Vagina (tissue), 2 donors: ENCODE results near the gene CDX1. TPM values are rescaled to one million over a fixed set of nuclear protein-coding genes. Genes with fewer than 3 reads are reported as not detected.

Experiments used
- DNase-seq, 2 donors: peaks; one replicate each; pipeline ENCODE4 v3.0.0-alpha.2; 2017; ENCODE audit errors: extremely low spot score in 2 of 2
- H3K27ac ChIP-seq: fragments of 200-600 bp; sonication (generic); one replicate; pipeline ENCODE4 v1.5.1; 2019
- H3K27me3 ChIP-seq: fragments of 200-600 bp; sonication (generic); one replicate; pipeline ENCODE4 v1.5.1; 2019
- H3K36me3 ChIP-seq, 2 donors: fragments of 200-600 bp; sonication (generic); one replicate each; pipeline ENCODE4 v1.5.1; 2017 to 2019
- H3K4me1 ChIP-seq: fragments of 200-600 bp; sonication (generic); one replicate; pipeline ENCODE4 v1.5.1; 2019
- H3K4me3 ChIP-seq, 2 donors: fragments of 200-600 bp; sonication (generic); 1 replicate in 1 of 2; 2 replicates in 1 of 2; pipeline ENCODE4 v1.5.1; 2016 to 2019
- H3K9me3 ChIP-seq: fragments of 200-600 bp; sonication (generic); one replicate; pipeline ENCODE4 v1.5.1; 2019
- CTCF ChIP-seq, 3 experiments: fragments of 450-650 bp in 2 of 3; fragments of 200-600 bp in 1 of 3; sonication (generic) in 1 of 3; IDR thresholded peaks; one replicate each; pipeline ENCODE4 v1.5.1; 2017 to 2019; ENCODE audit warnings: antibody characterized with exemption in 3 of 3, mild to moderate bottlenecking in 2 of 3, moderate library complexity in 2 of 3
- POLR2A ChIP-seq, 2 donors: fragments of 450-650 bp; IDR thresholded peaks; one replicate each; pipeline ENCODE4 v1.6.1; 2017; ENCODE audit warnings: antibody characterized with exemption in 2 of 2, mild to moderate bottlenecking in 2 of 2, moderate library complexity in 2 of 2
- POLR2AphosphoS5 ChIP-seq, 2 donors: sonication (generic); formaldehyde crosslinking; IDR thresholded peaks; one replicate each; pipeline ENCODE4 v1.9.0; 2017; ENCODE audit warnings: antibody characterized with exemption in 2 of 2, mild to moderate bottlenecking in 2 of 2, low read depth in 1 of 2; ENCODE audit not compliant: insufficient read depth in 1 of 2
- intact Hi-C: fragments of 100-400 bp; cut with DNase I; formaldehyde crosslinking; loops from one replicate; pipeline ENCODE4 v1.15.1; 2023
- total RNA-seq: library from RNA; depleted of rRNA; stranded (reverse); fragments of >200 nt; gene quantifications from one replicate; pipeline ENCODE4 v1.2.3, GENCODE V29; 2016

CDX1 gene
- total RNA-seq, 1 donor from 2014 or later, result not detected

DNA sequence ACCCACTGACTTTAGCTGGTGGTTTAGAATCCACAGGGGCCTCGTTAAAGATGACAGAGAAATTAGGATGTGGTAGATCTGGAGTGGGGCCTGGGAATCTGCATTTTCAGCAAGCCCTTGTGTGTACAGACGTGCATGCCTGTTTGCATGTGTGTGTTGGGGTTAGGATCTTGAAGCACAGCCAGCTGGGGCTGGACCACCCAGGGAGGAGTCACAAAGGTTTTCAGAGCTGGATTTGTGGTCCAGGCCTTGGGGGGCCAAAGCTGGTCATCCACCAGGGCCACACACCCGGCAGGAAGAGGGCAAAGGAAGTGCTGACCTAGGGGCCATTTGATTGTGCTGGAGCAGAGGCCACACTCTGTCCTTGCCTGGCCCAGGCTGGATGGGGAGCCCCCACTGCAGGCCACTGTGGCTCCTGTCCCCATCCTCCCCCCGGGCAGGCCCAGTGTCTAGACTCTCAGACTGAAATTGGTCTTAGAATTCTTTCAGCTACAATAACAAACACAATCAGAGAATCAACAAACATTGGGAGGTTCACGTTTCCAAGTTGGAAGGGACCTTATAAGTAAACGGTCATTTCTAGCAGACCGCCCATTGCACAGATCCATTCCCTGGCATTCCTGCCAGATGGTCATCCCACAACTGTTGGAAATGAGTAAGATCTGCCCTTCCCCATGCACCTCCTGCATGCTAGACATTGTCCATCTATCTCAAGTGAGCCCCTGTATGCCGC, 10.3 kb downstream of the CDX1 start:
- Histone ChIP-seq H3K4me3 (no peak overlapping the region), H3K4me1 (peaks cover 48% of the 10 kb centered on the region), H3K27ac (peak overlapping the region; percentile 90), H3K27me3 (no peaks in the 10 kb centered on the region), H3K36me3 (no peaks in the 10 kb centered on the region), H3K9me3 (no peaks in the 10 kb centered on the region)
- no peak for DNase-seq
- TF ChIP-seq CTCF (IDR thresholded peaks at IDR 0.05) (no peak), POLR2A (IDR thresholded peaks at IDR 0.05) (no peak), POLR2AphosphoS5 (IDR thresholded peaks at IDR 0.05; ENCODE audit: insufficient read depth in 1 of 2, low read depth in 1 of 2) (no peak)
- intact Hi-C loops, result no loop called here

GRCh38 chr5:150177721-150178120, 11.1 kb downstream of the CDX1 start:
- no peaks in the 10 kb centered on the region for H3K36me3 ChIP-seq
- peaks cover 56% of the 10 kb centered on the region for H3K4me1 ChIP-seq
- no peak for DNase-seq
- H3K9me3 ChIP-seq, result no peaks in the 10 kb centered on the region
- intact Hi-C loops, result no loop called here
- peak overlapping the region; percentile 90 for H3K27ac ChIP-seq
- no peak overlapping the region for H3K4me3 ChIP-seq
- no peak for TF ChIP-seq CTCF (IDR thresholded peaks at IDR 0.05)
- TF ChIP-seq POLR2A (IDR thresholded peaks at IDR 0.05), result no peak
- TF ChIP-seq POLR2AphosphoS5 (IDR thresholded peaks at IDR 0.05; ENCODE audit: insufficient read depth in 1 of 2, low read depth in 1 of 2), result no peak
- no peaks in the 10 kb centered on the region for H3K27me3 ChIP-seq

GRCh38 chr5:150178262-150178661, 11.7 kb downstream of the CDX1 start:
- Histone ChIP-seq H3K27ac (peak overlapping the region; percentile 90), H3K4me3 (no peak overlapping the region), H3K9me3 (no peaks in the 10 kb centered on the region), H3K36me3 (no peaks in the 10 kb centered on the region), H3K4me1 (peaks cover 56% of the 10 kb centered on the region), H3K27me3 (no peaks in the 10 kb centered on the region)
- DNase-seq, result no peak
- TF ChIP-seq CTCF (IDR thresholded peaks at IDR 0.05) (no peak), POLR2A (IDR thresholded peaks at IDR 0.05) (no peak), POLR2AphosphoS5 (IDR thresholded peaks at IDR 0.05; ENCODE audit: insufficient read depth in 1 of 2, low read depth in 1 of 2) (no peak)
- intact Hi-C loops, result no loop called here

DNA sequence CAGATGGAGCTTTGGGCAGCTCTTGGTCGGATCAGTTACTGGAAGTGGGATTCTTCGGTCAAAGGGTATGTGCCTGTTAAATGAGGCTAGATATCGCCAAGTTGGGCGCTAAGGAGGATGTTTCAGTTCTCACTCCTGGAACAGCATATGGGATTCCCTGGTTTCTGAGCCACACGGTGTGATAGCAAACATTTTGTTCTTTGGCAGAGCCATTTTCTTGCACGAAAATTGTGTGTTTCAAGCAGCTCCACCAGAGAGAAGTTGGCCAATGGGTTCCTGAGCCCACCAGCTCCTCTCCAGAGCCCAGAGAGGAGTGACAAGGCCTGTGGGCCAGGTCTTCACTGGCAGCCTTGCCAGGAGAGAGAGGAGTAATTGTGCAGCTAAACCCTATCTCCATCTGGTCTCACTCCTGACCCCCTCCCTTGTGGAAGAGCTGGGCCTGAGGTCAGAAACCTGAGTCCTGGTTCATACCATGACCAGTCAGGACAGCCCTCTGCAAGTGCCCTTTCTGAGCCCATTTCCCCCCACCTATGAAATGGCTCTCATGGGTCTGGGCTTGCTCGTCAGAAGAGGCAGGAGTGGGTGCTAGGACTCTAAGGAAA, 12.5 kb downstream of the CDX1 start:
- peaks cover 56% of the 10 kb centered on the region for H3K4me1 ChIP-seq
- intact Hi-C loops, result no loop called here
- no peaks in the 10 kb centered on the region for H3K27me3 ChIP-seq
- no peaks in the 10 kb centered on the region for H3K36me3 ChIP-seq
- peak overlapping the region; percentile 90 for H3K27ac ChIP-seq
- H3K4me3 ChIP-seq, result no peak overlapping the region
- TF ChIP-seq POLR2A (IDR thresholded peaks at IDR 0.05) (no peak), CTCF (IDR thresholded peaks at IDR 0.05) (no peak), POLR2AphosphoS5 (IDR thresholded peaks at IDR 0.05; ENCODE audit: insufficient read depth in 1 of 2, low read depth in 1 of 2) (no peak)
- H3K9me3 ChIP-seq, result no peaks in the 10 kb centered on the region
- no peak for DNase-seq
